Measurements from ENCODE around the gene IBSP.

IBSP gene

DNA sequence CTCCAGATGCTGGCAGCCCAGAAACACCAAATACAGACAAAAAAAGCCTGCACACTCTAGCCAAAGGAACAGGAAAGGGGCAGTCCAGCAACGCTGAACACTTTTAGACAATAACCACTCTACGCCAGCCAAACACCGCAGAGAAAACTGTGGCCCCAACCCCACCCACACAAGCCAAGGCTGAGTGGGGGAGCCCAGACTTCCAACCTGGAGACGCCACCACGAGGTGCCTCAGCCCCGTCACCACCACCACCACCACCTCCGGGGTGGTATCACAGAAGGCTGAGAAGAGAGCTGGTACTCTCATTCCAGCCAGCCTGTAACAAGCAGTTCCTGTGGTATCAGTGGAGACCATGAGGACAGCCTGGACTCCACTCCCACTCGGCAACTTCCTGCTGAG is 56.2 kb downstream of the IBSP start:
- DNase-seq (ENCODE audit: low spot score) = no peak
- TF ChIP-seq, protein P1, sequence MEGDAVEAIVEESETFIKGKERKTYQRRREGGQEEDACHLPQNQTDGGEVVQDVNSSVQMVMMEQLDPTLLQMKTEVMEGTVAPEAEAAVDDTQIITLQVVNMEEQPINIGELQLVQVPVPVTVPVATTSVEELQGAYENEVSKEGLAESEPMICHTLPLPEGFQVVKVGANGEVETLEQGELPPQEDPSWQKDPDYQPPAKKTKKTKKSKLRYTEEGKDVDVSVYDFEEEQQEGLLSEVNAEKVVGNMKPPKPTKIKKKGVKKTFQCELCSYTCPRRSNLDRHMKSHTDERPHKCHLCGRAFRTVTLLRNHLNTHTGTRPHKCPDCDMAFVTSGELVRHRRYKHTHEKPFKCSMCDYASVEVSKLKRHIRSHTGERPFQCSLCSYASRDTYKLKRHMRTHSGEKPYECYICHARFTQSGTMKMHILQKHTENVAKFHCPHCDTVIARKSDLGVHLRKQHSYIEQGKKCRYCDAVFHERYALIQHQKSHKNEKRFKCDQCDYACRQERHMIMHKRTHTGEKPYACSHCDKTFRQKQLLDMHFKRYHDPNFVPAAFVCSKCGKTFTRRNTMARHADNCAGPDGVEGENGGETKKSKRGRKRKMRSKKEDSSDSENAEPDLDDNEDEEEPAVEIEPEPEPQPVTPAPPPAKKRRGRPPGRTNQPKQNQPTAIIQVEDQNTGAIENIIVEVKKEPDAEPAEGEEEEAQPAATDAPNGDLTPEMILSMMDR (IDR thresholded peaks at IDR 0.05; ENCODE audit: extremely low read depth, missing control alignments) = no peak

DNA sequence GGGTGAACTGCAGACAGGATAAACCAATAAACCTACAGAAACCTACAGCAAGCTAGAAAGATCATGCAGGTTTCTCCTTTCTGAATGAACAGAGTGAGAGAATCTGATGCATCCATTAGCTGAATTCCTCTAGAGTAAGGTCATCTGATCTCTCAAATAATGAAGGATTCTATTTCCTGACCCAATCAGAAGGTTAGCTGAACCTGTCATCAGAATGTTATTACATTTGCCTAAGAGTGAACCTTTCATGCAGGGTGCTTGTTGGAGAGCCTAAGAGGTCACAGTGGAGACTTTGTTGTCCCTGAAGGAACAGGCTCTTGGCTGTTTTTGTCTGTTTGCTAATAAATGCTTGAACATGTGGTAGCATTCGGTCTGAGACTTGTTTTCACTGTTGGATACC is 57.5 kb downstream of the IBSP start:
- DNase-seq (ENCODE audit: low spot score) = no peak
- TF ChIP-seq, protein P1 (IDR thresholded peaks at IDR 0.05; ENCODE audit: extremely low read depth, missing control alignments) = no peak

DNA sequence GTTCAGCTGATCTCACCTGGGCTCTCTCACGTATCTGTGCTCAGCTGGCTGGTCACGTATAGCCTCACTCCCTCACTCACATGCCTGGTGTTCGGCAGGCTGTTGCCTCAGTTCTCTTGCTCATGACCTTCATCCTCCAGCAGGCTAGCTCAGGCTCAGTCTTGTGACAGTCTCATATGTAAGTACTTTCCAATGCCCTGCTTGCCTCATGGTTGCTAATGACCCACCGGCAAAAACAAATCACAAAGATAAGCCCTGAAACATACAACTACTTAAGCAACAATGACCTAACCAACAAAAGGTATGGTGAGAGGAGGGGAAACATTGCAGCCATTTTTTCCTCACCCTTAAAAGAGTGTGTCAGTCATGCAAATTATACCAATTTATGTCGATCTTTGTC is 58.4 kb downstream of the IBSP start:
- TF ChIP-seq, protein P1 (IDR thresholded peaks at IDR 0.05; ENCODE audit: extremely low read depth, missing control alignments) = no peak
- DNase-seq (ENCODE audit: low spot score) = no peak

Measured in GM20000 (cell line).